CD8-positive, alpha-beta memory T cell (primary cell): ENCODE data around the gene PRR30. TPM values are rescaled to one million over a fixed set of nuclear protein-coding genes. Genes with fewer than 3 reads are reported as not detected.

Source experiments
- polyA plus RNA-seq: library from polyadenylated mRNA; unstranded; fragments of 300-500 nt; fragmentation: Illumina TruSeq; gene quantifications from one replicate; pipeline ENCODE4 v1.2.3, GENCODE V29; 2021
- total RNA-seq, 2 experiments: library from RNA; stranded (reverse); gene quantifications; one replicate each; pipeline ENCODE4 v1.2.3, GENCODE V29; 2021

PRR30 gene
- total and polyA plus RNA-seq, 3 experiments from 2014 or later, result not detected

Other genes with a start within 250 kb of the PRR30 start
- gene MAPRE3, start 168.8 kb downstream of the PRR30 start, total RNA-seq, result 1 to 10 TPM; 2.4 to 3.0 TPM
- 2.0 TPM for gene MAPRE3, start 168.8 kb downstream of the PRR30 start, polyA plus RNA-seq
- 10 to 100 TPM; 67.6 to 71.7 TPM for gene TMEM214, start 106.4 kb downstream of the PRR30 start, total RNA-seq
- gene TMEM214, start 106.4 kb downstream of the PRR30 start, polyA plus RNA-seq, result 36.3 TPM
- 10 to 100 TPM; 16.0 to 17.3 TPM for gene AGBL5, start 87.7 kb downstream of the PRR30 start, total RNA-seq
- gene AGBL5, start 87.7 kb downstream of the PRR30 start, polyA plus RNA-seq, result 11.5 TPM
- 100 to 1,000 TPM; 346 to 353 TPM for gene OST4, start 67.8 kb downstream of the PRR30 start, total RNA-seq
- 907 TPM for gene OST4, start 67.8 kb downstream of the PRR30 start, polyA plus RNA-seq
- under 1 TPM; 0.79 to 0.89 TPM for gene EMILIN1, start 60.8 kb downstream of the PRR30 start, total RNA-seq
- 0.85 TPM for gene EMILIN1, start 60.8 kb downstream of the PRR30 start, polyA plus RNA-seq
- gene KHK, start 52.6 kb downstream of the PRR30 start, total RNA-seq, result 10 to 100 TPM; 14.5 to 17.8 TPM
- gene KHK, start 52.6 kb downstream of the PRR30 start, polyA plus RNA-seq, result 6.5 TPM
- 1 to 10 TPM; 2.7 to 3.5 TPM for gene CGREF1, start 20.3 kb downstream of the PRR30 start, total RNA-seq
- 0.17 TPM for gene CGREF1, start 20.3 kb downstream of the PRR30 start, polyA plus RNA-seq
- gene ABHD1, start 15.6 kb downstream of the PRR30 start, total RNA-seq, result under 1 TPM; 0.33 to 0.90 TPM
- gene ABHD1, start 15.6 kb downstream of the PRR30 start, polyA plus RNA-seq, result 1.4 TPM
- 10 to 100 TPM; 79.5 to 80.6 TPM for gene PREB, start 4.8 kb downstream of the PRR30 start, total RNA-seq
- gene PREB, start 4.8 kb downstream of the PRR30 start, polyA plus RNA-seq, result 68.6 TPM
- not detected for gene TCF23, start 9.6 kb upstream of the PRR30 start, total RNA-seq
- gene TCF23, start 9.6 kb upstream of the PRR30 start, polyA plus RNA-seq, result not detected
- gene ATRAID, start 72.6 kb upstream of the PRR30 start, total RNA-seq, result 100 to 1,000 TPM; 101 to 106 TPM
- 296 TPM for gene ATRAID, start 72.6 kb upstream of the PRR30 start, polyA plus RNA-seq
- 100 to 1,000 TPM; 109 to 110 TPM for gene SLC5A6, start 72.9 kb upstream of the PRR30 start, total RNA-seq
- 21.0 TPM for gene SLC5A6, start 72.9 kb upstream of the PRR30 start, polyA plus RNA-seq
- gene CAD, start 78.0 kb upstream of the PRR30 start, total RNA-seq, result 100 to 1,000 TPM; 147 to 154 TPM
- 27.0 TPM for gene CAD, start 78.0 kb upstream of the PRR30 start, polyA plus RNA-seq
- under 1 TPM; 0.33 to 0.55 TPM for gene SLC30A3, start 123.6 kb upstream of the PRR30 start, total RNA-seq
- gene SLC30A3, start 123.6 kb upstream of the PRR30 start, polyA plus RNA-seq, result not detected
- gene DNAJC5G, start 136.0 kb upstream of the PRR30 start, total RNA-seq, result not detected
- gene DNAJC5G, start 136.0 kb upstream of the PRR30 start, polyA plus RNA-seq, result not detected
- under 1 TPM; 0.22 TPM for gene TRIM54, start 143.0 kb upstream of the PRR30 start, total RNA-seq
- gene TRIM54, start 143.0 kb upstream of the PRR30 start, polyA plus RNA-seq, result not detected
- gene UCN, start 169.0 kb upstream of the PRR30 start, total RNA-seq, result 1 to 10 TPM; 1.7 to 2.6 TPM
- gene UCN, start 169.0 kb upstream of the PRR30 start, polyA plus RNA-seq, result 0.71 TPM
- 10 to 100 TPM; 85.9 to 86.4 TPM for gene MPV17, start 183.7 kb upstream of the PRR30 start, total RNA-seq
- gene MPV17, start 183.7 kb upstream of the PRR30 start, polyA plus RNA-seq, result 118 TPM
- 10 to 100 TPM; 76.7 to 81.7 TPM for gene GTF3C2, start 217.4 kb upstream of the PRR30 start, total RNA-seq
- 43.5 TPM for gene GTF3C2, start 217.4 kb upstream of the PRR30 start, polyA plus RNA-seq
- gene EIF2B4, start 230.9 kb upstream of the PRR30 start, total RNA-seq, result 10 to 100 TPM; 46.6 to 47.1 TPM
- gene EIF2B4, start 230.9 kb upstream of the PRR30 start, polyA plus RNA-seq, result 32.7 TPM
- 100 to 1,000 TPM; 122 to 130 TPM for gene SNX17, start 231.2 kb upstream of the PRR30 start, total RNA-seq
- gene SNX17, start 231.2 kb upstream of the PRR30 start, polyA plus RNA-seq, result 211 TPM
- 1 to 10 TPM; 9.2 to 9.9 TPM for gene ZNF513, start 241.3 kb upstream of the PRR30 start, total RNA-seq
- 4.7 TPM for gene ZNF513, start 241.3 kb upstream of the PRR30 start, polyA plus RNA-seq